Measurements from ENCODE around the gene BMP2K. TPM values are rescaled to one million over a fixed set of nuclear protein-coding genes. Genes with fewer than 3 reads are reported as not detected.

The BMP2K gene
- total RNA-seq, 5 donors from 2014 or later (not counting 1 experiment from before 2014, with no cell fraction given): 6.7 to 13.4 (median 12.1) TPM

GRCh38 chr4:78763251-78763650 is 12.9 kb upstream of the BMP2K start:
- H3K27me3 Mint-ChIP-seq: no peaks in the 10 kb centered on the region
- Histone ChIP-seq H3K4me1 (ENCODE audit: control insufficient read depth in 1 of 2, extremely low read depth in 1 of 2, insufficient read depth in 2 of 2, low read length in 2 of 2) (no peaks in the 10 kb centered on the region), H3K27ac (ENCODE audit: low read length) (no peak overlapping the region), H3K27me3 (replicated peaks in 1 of 2; ENCODE audit: control insufficient read depth in 2 of 2, extremely low read depth in 1 of 2, insufficient read depth in 2 of 2, low read length in 1 of 2) (no peaks in the 10 kb centered on the region), H3K36me3 (ENCODE audit: control insufficient read depth in 2 of 2, extremely low read depth in 1 of 2, insufficient read depth in 1 of 2, low read length in 1 of 2) (no peaks in the 10 kb centered on the region), H3K4me3 (ENCODE audit: control insufficient read depth in 1 of 2, extremely low read depth in 1 of 2, low read length in 1 of 2) (no peak overlapping the region), H3K9me3 (no peaks in the 10 kb centered on the region)
- H3K27ac Mint-ChIP-seq: no peak overlapping the region
- no peaks in the 10 kb centered on the region for H3K9me3 Mint-ChIP-seq
- WGBS (ENCODE audit: insufficient coverage): no CpG with 5 or more reads among the region's 1 CpG
- CTCF ChIA-PET: no interaction called here
- ATAC-seq (replicated peaks in 1 of 4) (no peak), DNase-seq (no peak)
- peaks cover 0 to 1% (median under 1%) of the 10 kb centered on the region in 3 donors for H3K4me1 Mint-ChIP-seq
- H3K4me3 Mint-ChIP-seq: no peak overlapping the region
- POLR2A ChIA-PET: no interaction called here
- no peaks in the 10 kb centered on the region for H3K36me3 Mint-ChIP-seq

- no peaks in the 10 kb centered on the region for H3K36me3 Mint-ChIP-seq
- DNase-seq (no peak), ATAC-seq (replicated peaks in 1 of 4) (no peak)
- WGBS (ENCODE audit: insufficient coverage): no CpG with 5 or more reads among the region's 3 CpGs
- H3K27ac Mint-ChIP-seq: no peak overlapping the region
- no peaks in the 10 kb centered on the region for H3K27me3 Mint-ChIP-seq
- Histone ChIP-seq H3K9me3 (no peaks in the 10 kb centered on the region), H3K27me3 (replicated peaks in 1 of 2; ENCODE audit: control insufficient read depth in 2 of 2, extremely low read depth in 1 of 2, insufficient read depth in 2 of 2, low read length in 1 of 2) (no peaks in the 10 kb centered on the region), H3K4me1 (ENCODE audit: control insufficient read depth in 1 of 2, extremely low read depth in 1 of 2, insufficient read depth in 2 of 2, low read length in 2 of 2) (no peaks in the 10 kb centered on the region), H3K4me3 (ENCODE audit: control insufficient read depth in 1 of 2, extremely low read depth in 1 of 2, low read length in 1 of 2) (no peak overlapping the region), H3K27ac (ENCODE audit: low read length) (no peak overlapping the region), H3K36me3 (ENCODE audit: control insufficient read depth in 2 of 2, extremely low read depth in 1 of 2, insufficient read depth in 1 of 2, low read length in 1 of 2) (no peaks in the 10 kb centered on the region)
- ChIA-PET POLR2A (interaction anchor here in 1 of 2 donors (0.7 kb wide), 1 partner anchor 101 kb away, joined by 3 read pairs; no protein-coding TSS in a partner anchor), CTCF (no interaction called here)
- H3K4me1 Mint-ChIP-seq: peaks cover 0 to 3% (median 3%) of the 10 kb centered on the region in 3 donors
- H3K9me3 Mint-ChIP-seq: no peaks in the 10 kb centered on the region
- H3K4me3 Mint-ChIP-seq: no peak overlapping the region
Observed at GRCh38 chr4:78763763-78764387, 12.3 kb upstream of the BMP2K start.

- H3K9me3 Mint-ChIP-seq: no peaks in the 10 kb centered on the region
- Histone ChIP-seq H3K27ac (ENCODE audit: low read length) (no peak overlapping the region), H3K9me3 (no peaks in the 10 kb centered on the region), H3K27me3 (replicated peaks in 1 of 2; ENCODE audit: control insufficient read depth in 2 of 2, extremely low read depth in 1 of 2, insufficient read depth in 2 of 2, low read length in 1 of 2) (no peaks in the 10 kb centered on the region), H3K36me3 (ENCODE audit: control insufficient read depth in 2 of 2, extremely low read depth in 1 of 2, insufficient read depth in 1 of 2, low read length in 1 of 2) (no peaks in the 10 kb centered on the region), H3K4me3 (ENCODE audit: control insufficient read depth in 1 of 2, extremely low read depth in 1 of 2, low read length in 1 of 2) (no peak overlapping the region), H3K4me1 (ENCODE audit: control insufficient read depth in 1 of 2, extremely low read depth in 1 of 2, insufficient read depth in 2 of 2, low read length in 2 of 2) (peaks cover 0 to 2% of the 10 kb centered on the region in 2 experiments)
- no peaks in the 10 kb centered on the region for H3K36me3 Mint-ChIP-seq
- DNase-seq (no peak), ATAC-seq (replicated peaks in 1 of 4) (no peak)
- peaks cover 0 to 4% (median 3%) of the 10 kb centered on the region in 3 donors for H3K4me1 Mint-ChIP-seq
- no peak overlapping the region for H3K27ac Mint-ChIP-seq
- ChIA-PET CTCF (no interaction called here), POLR2A (interaction anchor here in 1 of 2 donors (0.7 kb wide), 1 partner anchor 100 kb away, joined by 3 read pairs; no protein-coding TSS in a partner anchor)
- no peak overlapping the region for H3K4me3 Mint-ChIP-seq
- H3K27me3 Mint-ChIP-seq: no peaks in the 10 kb centered on the region
Observed at GRCh38 chr4:78764498-78764961, 11.6 kb upstream of the BMP2K start.

GRCh38 chr4:78765432-78766006 is 10.6 kb upstream of the BMP2K start:
- no peaks in the 10 kb centered on the region for H3K27me3 ChIP-seq (replicated peaks in 1 of 2; ENCODE audit: control insufficient read depth in 2 of 2, extremely low read depth in 1 of 2, insufficient read depth in 2 of 2, low read length in 1 of 2)
- no CpG with 5 or more reads among the region's 1 CpG for WGBS (ENCODE audit: insufficient coverage)
- Mint-ChIP-seq H3K4me3 (no peak overlapping the region), H3K27ac (no peak overlapping the region), H3K27me3 (no peaks in the 10 kb centered on the region), H3K36me3 (no peaks in the 10 kb centered on the region), H3K9me3 (no peaks in the 10 kb centered on the region), H3K4me1 (peaks cover 0 to 7% (median 7%) of the 10 kb centered on the region in 3 donors)
- no peak overlapping the region for H3K27ac ChIP-seq (ENCODE audit: low read length)
- POLR2A ChIA-PET: interaction anchor here in 1 of 2 donors (0.7 kb wide), 1 partner anchor 260 kb away, joined by 4 read pairs; no protein-coding TSS in a partner anchor
- peaks cover 0 to 2% of the 10 kb centered on the region in 2 experiments for H3K4me1 ChIP-seq (ENCODE audit: control insufficient read depth in 1 of 2, extremely low read depth in 1 of 2, insufficient read depth in 2 of 2, low read length in 2 of 2)
- CTCF ChIA-PET: no interaction called here
- H3K36me3 ChIP-seq (ENCODE audit: control insufficient read depth in 2 of 2, extremely low read depth in 1 of 2, insufficient read depth in 1 of 2, low read length in 1 of 2): no peaks in the 10 kb centered on the region
- DNase-seq (no peak), ATAC-seq (replicated peaks in 1 of 4) (no peak)
- H3K9me3 ChIP-seq: no peaks in the 10 kb centered on the region
- H3K4me3 ChIP-seq (ENCODE audit: control insufficient read depth in 1 of 2, extremely low read depth in 1 of 2, low read length in 1 of 2): no peak overlapping the region

GRCh38 chr4:78766026-78766425 is 10.1 kb upstream of the BMP2K start:
- Mint-ChIP-seq H3K36me3 (no peaks in the 10 kb centered on the region), H3K27ac (no peak overlapping the region), H3K4me1 (peaks cover 0 to 7% (median 7%) of the 10 kb centered on the region in 3 donors), H3K9me3 (no peaks in the 10 kb centered on the region), H3K27me3 (no peaks in the 10 kb centered on the region), H3K4me3 (no peak overlapping the region)
- ChIA-PET POLR2A (interaction anchor here (0.6 to 0.7 kb wide), 2 partner anchors 12 to 260 kb away, joined by 3 to 4 read pairs; no protein-coding TSS in a partner anchor), CTCF (no interaction called here)
- H3K4me1 ChIP-seq (ENCODE audit: control insufficient read depth in 1 of 2, extremely low read depth in 1 of 2, insufficient read depth in 2 of 2, low read length in 2 of 2): peaks cover 0 to 2% of the 10 kb centered on the region in 2 experiments
- DNase-seq: no peak
- no peaks in the 10 kb centered on the region for H3K36me3 ChIP-seq (ENCODE audit: control insufficient read depth in 2 of 2, extremely low read depth in 1 of 2, insufficient read depth in 1 of 2, low read length in 1 of 2)
- H3K27ac ChIP-seq (ENCODE audit: low read length): no peak overlapping the region
- H3K4me3 ChIP-seq (ENCODE audit: control insufficient read depth in 1 of 2, extremely low read depth in 1 of 2, low read length in 1 of 2): no peak overlapping the region
- ATAC-seq (replicated peaks in 1 of 4): no peak
- no peaks in the 10 kb centered on the region for H3K27me3 ChIP-seq (replicated peaks in 1 of 2; ENCODE audit: control insufficient read depth in 2 of 2, extremely low read depth in 1 of 2, insufficient read depth in 2 of 2, low read length in 1 of 2)
- WGBS (ENCODE audit: insufficient coverage): no CpG with 5 or more reads among the region's 3 CpGs
- no peaks in the 10 kb centered on the region for H3K9me3 ChIP-seq

GRCh38 chr4:78766650-78767049 is 9.5 kb upstream of the BMP2K start:
- DNase-seq (no peak), ATAC-seq (replicated peaks in 1 of 4) (no peak)
- H3K27ac Mint-ChIP-seq: no peak overlapping the region
- 100% methylated on average over 1 of the region's 5 CpGs for WGBS (ENCODE audit: insufficient coverage)
- Histone ChIP-seq H3K4me3 (ENCODE audit: control insufficient read depth in 1 of 2, extremely low read depth in 1 of 2, low read length in 1 of 2) (no peak overlapping the region), H3K9me3 (no peaks in the 10 kb centered on the region), H3K27ac (ENCODE audit: low read length) (no peak overlapping the region), H3K27me3 (replicated peaks in 1 of 2; ENCODE audit: control insufficient read depth in 2 of 2, extremely low read depth in 1 of 2, insufficient read depth in 2 of 2, low read length in 1 of 2) (no peaks in the 10 kb centered on the region), H3K36me3 (ENCODE audit: control insufficient read depth in 2 of 2, extremely low read depth in 1 of 2, insufficient read depth in 1 of 2, low read length in 1 of 2) (no peaks in the 10 kb centered on the region), H3K4me1 (ENCODE audit: control insufficient read depth in 1 of 2, extremely low read depth in 1 of 2, insufficient read depth in 2 of 2, low read length in 2 of 2) (peaks cover 0 to 2% of the 10 kb centered on the region in 2 experiments)
- ChIA-PET CTCF (interaction anchor here in 1 of 2 donors (0.5 kb wide), 1 partner anchor 9 kb away, joined by 4 read pairs; the partner anchor contains the start of gene BMP2K), POLR2A (interaction anchor here in 1 of 2 donors (0.6 kb wide), 1 partner anchor 11 kb away, joined by 3 read pairs; no protein-coding TSS in a partner anchor)
- H3K4me1 Mint-ChIP-seq: peaks cover 0 to 7% (median 7%) of the 10 kb centered on the region in 3 donors
- no peaks in the 10 kb centered on the region for H3K36me3 Mint-ChIP-seq
- no peaks in the 10 kb centered on the region for H3K9me3 Mint-ChIP-seq
- no peak overlapping the region for H3K4me3 Mint-ChIP-seq
- H3K27me3 Mint-ChIP-seq: no peaks in the 10 kb centered on the region

Data from T-cell (primary cell).